GM19043 (cell line): Measurements from ENCODE around the gene GINS1.

Experiments
- ATAC-seq: cut with Tn5 transposase; IDR thresholded peaks from one replicate; pipeline ENCODE4 v1.9.1; 2021; ENCODE audit warnings: low read depth; ENCODE audit not compliant: unreplicated experiment

GINS1 gene

DNA sequence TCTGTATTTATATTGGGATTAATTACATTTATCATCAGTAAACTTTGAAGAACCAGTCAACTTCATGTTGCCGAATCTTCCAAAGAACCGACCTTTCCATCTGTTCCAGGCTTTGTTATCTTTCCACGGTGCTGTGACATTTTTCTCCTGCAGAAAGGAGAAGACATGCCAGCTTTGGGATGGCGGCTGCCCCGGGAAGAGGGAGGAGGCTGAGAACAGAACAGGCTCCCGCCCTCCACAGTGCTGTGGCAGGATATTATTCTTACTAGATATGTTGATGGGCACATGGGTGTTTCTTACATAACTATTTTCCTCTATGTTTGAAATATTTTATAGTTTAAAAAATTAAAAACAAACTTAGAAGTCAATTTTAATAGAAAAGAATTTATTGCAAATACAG lies 44.9 kb downstream of the GINS1 start:
- ATAC-seq = no peak

DNA sequence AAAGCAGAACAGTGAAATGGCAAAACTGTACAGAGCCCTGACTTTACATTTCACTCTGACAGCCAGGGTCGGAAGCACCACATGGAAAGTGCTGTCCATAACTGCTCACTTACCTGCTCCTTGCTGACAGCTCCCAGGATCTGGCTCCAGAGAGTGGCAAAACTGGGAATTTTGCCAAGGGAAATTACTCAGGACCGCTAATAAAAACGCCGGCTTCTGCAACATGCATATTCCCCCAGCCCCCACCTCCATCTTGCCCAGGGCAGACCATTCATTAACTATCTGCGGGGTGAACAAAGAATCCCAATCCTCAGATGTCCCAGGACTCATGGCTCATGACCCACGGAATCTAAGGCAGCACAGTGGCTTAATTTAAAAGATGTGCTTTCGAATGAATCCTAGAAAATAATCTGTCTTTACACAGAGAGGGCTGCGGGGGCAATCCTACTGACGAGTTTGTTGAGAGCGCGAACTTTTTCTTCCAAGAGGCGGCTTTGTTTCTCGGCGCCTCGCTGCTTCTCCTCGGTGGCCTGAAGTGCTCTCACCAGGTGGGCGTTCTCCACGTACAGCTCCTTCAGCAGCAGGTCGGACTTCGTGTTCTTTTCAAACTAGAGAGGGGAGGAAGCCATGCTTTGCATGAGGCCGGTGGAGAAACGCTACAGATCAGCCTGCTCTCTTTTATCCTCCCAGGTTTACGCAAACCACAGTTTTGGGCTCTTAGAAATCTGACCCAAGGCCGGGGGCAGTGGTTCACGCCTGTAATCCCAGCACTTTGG lies 45.8 kb downstream of the GINS1 start:
- no peak for ATAC-seq

DNA sequence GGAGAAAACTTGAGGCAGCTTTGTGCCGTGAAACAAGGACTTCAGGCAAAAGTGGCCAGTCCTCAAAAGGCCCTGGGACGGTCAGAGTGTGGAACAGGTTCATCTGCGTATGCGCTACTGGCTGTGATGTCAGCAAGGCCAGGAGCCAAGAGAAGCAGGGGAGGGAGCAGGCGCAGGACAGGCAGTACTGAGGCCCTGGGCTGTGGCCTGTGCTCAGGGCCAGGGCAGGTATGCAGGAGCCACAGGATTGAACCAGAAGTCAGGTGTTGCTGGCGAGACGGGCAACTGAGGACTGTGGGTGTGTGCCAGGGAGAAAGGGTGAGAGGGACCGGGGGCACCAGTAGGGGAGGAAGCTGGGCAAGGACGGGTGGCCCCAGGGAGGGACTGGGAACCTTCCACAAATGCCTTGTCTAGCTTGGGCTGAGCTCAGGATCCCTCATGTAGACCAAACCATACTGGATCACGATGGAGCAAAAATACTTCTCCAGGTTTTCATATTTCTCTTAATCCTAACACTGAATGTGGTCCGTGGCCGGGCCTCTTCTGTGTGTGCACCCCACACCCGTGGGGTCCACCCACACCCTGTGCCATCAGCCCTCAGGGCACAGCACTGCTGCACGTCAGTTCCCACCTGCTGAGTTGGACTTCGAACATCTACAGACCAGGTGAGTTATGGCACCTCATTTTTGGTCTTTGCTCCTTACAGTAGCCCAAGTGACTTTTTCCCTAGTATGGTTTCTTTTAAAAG lies 46.9 kb downstream of the GINS1 start:
- ATAC-seq = no peak

DNA sequence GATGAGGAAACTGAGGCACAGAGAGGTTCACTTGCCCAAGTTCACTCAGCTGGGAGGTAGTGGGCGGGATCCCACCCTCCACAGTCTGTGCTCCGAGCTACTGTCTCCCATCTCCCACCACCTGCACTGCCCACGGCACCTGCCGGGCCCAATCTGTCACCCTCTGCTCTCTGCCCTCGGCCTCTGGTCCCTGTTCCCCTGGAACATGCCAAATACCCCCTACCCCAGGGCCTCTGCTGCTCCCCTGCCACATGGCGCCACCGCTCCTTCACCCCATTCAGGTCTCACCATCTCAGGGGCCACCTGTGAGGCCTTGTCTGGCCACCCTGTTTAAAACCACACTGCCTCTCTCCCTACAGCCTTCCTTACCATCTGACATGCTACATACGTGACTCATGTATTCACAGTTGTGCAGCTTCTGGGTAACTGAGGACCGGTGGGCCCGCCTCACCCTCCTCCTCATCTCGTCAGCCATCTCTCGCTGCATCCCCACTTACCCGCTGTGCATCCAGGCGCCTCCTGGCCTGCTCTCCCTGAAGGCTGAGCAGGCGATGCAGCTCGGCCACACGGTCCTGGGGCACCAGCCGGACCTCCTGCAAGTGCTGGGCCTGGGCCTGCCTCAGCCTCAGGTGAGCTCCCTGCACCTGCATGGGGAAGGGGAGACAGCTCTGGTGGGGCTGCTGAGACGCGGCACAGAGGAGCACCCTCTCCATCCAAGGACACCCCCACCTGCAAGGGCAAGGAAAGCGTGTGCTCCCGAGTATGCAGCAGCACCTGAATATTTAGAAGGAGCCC lies 50.6 kb downstream of the GINS1 start:
- no peak for ATAC-seq

DNA sequence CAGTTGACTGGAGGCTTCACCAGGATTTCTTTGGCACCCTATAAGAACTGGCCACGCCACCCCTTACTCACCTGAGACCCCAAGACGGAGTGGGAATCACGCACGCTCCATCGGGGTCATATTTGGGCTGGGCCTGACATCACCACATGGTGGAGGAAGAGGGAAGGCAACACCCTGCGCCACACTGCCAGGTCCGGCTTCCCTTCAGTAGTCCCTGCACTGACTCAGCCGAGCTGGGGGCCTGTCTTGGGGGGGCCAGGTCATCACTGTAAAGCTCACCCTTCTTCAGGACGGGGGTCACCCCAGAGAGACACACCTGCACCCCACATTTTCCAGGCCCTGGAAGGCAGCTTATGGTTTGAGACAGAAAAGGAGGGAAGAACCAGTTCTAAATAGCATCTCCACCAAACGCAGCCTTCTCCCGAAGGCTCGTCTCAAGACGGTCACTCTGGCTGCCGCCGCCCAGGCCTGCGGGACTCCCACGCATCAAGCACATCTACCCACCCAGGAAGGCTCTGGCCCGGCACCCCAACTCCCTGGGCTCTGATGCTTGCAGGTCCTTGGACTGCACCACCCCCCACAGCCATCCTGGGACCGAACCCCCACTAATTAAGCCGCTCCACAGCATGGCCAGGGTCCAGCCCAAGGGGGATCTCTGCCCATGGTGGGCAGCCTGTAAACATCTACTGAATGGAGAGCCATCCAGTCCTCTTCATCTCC lies 51.8 kb downstream of the GINS1 start:
- no peak for ATAC-seq

DNA sequence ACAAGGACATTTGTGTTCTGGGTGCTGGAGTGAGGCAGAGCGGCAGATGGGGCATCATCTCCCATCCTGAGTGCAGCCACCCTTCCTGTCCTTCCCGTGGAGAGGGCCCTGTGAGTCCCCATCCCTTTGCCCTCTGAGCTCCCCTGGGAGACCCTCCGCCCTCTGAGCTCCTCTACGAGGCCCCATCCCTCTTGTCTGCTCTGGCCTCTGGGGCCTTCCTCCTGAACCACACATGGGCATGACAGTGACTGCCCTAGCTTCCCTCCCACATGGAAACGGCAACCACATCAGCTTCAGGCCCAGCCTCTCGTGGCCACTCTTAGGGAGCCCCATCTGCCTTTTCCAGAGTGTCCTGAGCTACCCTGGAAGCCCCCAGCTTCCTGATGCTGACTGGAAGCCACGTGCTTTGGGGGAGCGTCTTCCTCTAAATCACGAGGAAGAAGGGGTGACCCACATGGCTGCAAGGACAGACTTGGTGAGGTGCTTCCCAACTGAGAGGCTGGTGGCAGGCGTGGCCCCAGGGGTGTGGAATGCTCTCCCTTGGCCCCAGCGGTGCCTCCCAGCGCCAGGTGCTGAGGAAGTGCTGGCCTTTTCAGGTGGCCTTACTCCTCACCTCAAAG lies 52.6 kb downstream of the GINS1 start:
- no peak for ATAC-seq

DNA sequence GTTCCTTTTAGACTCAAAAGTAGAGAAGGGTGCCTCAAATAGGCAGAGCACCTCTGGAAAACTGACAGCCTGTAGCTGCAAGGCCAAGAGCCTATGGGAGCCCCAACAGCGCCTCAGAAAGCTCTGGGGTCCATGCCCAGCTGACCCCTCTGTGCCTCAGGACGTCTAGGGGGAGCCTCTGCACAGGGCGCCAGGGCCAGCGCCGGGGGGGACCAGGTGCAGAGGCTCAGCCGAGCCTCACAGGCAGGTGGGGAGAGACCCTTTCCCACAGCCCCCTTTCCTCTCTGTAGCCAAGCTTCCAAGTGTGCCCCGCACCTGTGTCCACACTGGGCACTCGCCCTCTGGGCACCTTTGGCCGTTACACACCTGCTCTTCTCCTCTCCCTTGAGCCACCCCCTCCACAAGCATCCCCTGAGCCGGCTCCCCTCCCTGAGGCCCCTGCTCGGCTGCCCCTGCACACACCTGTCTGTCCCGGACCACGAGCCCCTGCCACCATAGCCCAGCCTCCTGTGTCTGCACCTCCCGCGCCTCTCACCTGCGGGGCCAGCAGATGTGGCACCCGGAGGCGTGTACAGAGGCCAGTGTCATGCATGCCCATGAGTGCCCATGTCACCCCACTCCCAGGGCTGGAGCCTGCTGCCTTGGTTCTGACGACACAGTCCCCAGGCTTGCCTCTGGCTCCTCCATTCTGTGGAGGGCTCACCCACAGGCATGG lies 53.2 kb downstream of the GINS1 start:
- ATAC-seq = no peak

DNA sequence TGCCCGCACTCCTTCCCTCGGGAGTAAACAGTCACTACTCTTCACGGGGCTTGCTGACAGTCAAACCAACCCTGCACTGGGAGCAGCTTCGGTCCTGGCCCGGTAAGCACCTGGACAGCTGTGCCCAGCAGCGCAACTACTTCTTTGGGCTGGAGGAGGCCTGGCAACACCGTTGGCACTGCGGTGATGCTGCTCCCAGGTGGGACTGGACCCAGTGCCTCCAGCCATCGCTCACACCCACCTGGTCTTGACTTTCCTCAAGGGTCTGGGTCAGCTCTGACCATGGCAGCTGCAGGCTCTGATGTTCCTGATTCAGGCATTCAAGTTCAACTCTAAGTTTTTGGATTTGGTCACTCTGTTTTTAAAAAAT lies 53.8 kb downstream of the GINS1 start:
- ATAC-seq = no peak

DNA sequence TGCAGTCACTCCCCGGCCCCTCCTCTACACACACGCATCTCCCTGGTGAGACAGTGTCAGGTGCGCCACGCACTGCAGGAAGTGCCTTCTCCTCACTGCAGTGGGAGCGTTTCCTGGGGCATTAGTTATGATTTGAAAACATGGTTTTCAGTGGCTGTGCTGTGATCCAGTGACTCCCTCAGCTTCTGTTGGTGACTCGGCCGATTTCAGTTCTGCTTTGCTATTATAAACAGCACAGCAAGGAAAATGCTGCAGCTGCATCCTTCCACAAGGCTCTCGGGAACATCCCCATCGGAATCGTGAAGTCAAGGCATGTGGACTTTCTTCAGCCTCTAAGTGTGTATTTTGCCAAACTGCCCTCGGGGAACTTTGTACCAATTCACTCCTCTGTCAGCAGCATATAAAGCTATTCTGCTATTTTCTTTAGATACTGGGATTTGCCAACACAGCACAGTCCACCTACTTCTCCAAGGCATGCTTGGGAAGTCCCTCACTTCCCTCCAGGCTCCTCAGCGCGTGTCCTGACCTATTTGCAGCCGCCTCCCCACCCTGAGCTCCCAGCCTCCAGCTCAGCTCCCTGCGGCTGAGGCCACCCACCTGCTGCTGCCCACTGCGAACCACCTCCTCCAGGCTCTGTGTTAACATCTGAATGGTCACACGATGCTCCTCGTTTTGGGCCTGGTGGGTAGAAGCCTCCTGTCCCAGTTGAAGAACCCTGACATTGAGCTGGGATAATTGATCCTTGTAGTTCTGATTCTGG lies 54.5 kb downstream of the GINS1 start:
- no peak for ATAC-seq

DNA sequence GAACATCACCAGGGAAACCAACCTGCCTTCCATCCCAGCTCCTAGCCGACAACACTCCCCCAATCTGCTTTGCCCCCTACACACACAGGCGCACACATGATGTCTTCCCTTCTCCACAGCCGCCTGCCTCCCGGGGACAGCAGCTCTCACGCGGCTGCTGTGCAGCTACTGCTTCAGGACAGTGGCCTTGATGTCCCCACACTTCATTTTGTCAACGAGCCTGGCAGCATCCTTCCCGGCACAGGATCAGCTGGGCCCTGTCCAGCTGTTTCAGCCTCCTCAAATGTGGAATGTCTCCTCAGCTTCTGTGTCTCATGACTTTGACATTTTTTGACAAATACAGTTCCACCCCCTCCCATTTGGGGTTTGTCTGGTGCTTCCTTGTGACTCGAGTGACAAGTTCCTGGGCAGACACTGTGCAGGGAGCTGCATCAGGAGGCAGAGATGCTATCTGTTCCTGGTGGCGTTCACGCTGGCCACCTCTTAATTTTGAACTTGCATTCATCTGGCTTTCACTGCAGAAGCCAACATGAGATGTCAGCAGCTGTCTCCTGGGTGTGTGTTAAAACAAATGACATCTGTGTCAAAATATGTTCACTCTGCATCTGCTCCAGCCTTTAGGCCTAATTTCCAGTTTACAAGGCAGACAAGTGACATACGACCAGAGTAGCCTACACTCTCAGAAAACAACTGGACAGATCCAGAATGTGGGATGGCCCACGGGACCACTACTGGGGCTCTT lies 57.2 kb downstream of the GINS1 start:
- no peak for ATAC-seq

DNA sequence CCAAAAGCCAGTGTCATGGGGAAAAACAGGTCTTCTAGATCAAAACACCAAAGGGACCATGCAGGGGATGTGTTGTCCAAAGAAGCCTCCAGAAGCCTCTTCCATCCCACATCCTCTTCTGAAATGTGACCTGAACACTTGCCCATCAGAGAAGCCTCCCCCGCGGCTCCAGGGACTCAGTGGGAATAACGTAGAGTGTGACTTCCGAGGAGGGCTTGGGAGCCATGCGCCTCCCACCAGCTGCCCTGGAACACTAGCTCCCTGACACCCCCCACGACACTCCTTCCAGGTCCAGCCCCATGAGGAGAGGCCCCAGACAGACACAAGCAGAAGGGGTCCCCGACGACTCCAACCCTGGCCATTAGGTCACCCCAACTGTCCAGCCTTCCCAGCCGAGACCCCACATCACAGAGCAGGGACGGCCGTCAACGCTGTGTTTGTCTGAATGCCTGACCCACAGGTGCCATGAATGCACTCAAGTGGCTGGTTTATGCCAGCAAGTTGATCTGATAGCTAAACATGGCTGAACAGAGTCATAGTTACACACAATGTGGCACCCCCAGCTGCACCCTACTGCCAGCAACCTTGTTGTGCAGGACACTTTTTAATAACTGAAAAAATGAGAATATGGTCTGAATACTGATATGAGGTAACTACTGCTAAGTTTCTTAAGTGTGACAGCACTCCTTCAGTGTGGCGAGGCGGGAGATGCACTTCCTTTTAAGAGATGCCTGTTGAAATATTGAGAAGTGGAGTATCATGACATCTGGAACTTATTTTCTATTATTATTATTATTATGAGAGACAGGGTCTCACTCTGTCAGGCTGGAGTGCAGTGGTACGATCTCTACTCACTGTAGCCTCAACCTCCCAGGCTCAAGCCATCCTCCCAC lies 58.0 kb downstream of the GINS1 start:
- ATAC-seq = no peak

DNA sequence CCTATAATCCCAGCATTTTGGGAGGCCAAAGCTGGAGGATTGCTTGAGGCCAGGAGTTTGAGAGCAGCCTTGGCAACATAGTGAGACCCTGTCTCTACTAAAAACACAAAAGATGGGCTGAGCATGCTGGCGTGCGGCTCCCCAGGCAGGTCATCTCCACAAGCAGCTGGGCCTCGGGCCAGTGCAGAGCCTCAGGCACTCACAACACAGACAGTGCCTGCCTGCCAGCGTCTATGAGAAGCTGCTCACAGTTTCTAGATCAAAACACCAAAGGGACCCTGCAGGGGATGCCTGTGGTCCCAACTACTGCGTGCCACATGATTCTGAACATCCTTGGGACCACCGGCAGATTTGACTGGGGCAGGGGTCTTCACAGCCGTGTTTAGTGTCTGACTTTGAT lies 59.4 kb downstream of the GINS1 start:
- ATAC-seq = no peak

DNA sequence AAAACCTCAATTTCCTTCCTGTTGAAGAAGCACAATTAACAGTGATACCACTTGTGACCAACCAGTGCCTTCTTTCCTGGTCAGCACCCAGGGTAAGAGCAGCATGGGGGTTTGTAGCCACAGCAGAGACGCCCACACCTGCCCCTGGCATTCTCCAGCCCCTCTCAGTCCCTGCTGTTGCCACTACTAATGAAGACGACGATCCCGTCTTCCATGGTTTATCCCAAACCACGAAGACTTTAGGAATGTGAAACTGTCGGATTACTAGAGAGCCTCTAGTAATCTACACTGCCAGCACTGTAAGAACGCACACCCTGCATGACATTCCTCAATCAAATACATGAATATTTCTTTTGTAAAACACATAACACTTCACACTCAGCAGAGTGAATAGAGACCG lies 60.0 kb downstream of the GINS1 start:
- no peak for ATAC-seq

DNA sequence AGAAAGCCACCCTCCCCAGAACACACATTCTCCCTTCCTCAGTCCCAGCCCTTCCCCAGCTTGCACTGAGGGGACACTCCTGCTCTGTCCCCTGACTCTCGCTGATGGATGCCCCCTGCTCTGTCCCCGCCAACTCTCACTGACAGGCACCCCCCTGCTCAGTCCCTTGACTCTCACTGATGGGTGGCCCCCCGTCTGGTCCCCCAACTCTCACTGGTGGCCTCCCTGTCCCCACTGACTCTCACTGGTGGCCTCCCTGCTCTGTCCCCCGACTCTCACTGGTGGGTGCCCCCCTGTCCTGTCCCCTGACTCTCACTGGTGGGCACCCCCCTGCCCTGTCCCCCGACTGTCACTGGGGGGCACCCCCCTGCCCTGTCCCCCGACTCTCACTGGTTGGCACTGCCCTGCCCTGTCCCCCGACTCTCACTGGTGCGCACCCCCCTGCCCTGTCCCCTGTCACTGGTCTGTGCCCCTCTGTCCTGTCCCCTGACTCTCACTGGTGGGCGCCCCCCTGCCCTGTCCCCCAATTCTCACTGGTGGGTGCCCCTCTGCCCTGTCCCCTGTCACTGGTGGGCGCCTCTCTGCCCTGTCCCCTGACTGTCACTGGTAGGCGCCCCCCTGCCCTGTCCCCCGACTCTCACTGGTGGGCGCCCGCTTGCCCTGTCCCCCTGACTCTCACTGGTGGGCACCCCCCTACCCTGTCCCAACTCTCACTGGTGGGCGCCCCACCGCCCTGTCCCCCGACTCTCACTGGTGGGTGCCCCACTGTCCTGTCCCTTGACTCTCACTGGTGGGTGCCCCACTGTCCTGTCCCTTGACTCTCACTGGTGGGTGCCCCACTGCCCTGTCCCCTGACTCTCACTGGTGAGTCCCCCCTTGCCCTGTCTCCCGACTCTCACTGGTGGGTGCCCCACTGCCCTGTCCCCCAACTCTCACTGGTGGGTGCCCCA lies 60.9 kb downstream of the GINS1 start:
- no peak for ATAC-seq

DNA sequence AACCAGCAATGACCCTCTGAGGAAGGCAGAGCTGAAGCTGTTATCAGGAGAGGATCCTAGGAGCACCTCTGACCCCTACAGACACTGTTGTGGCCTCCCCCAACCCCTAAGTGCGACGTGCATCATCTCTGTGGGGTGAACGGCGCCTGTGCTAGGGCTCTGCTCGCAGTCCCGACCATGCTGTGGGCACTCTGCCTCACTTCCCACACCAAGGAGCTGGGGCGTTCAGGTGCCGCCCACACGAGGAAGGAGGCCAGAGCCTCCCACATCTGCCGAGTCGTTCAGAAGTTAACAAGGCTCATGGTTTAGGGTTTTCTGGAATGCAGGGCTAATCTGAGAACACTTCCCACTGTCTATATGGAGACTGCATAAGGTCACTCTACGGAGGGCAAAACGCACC lies 62.1 kb downstream of the GINS1 start:
- ATAC-seq = no peak

DNA sequence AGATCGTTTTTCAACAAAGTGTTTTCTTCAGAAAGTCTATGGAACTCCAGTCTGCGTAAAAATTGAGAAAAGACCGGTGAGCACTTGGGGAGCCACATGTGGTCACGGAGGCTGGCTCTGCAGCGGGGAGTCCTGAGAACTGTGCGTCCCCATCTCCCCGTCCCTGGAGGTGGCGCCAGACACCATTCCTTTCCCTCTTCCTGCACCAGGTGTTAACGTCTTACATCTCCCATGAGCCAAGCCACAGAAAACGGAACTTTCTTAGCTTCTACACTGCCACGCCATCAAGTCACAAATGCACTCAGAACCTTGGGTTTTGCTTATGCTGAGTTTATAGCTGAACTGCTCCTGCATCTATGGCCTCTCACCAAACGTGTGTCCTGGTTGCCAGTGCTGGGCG lies 62.6 kb downstream of the GINS1 start:
- no peak for ATAC-seq
